Calu3 (cell line): ENCODE results near the gene DNAH14. TPM values are rescaled to one million over a fixed set of nuclear protein-coding genes. Genes with fewer than 3 reads are reported as not detected.

ENCODE experiments used
- BruUV-seq: library from RNA; stranded (reverse); fragments of 400-500 nt; replicated peaks from 2 replicates; lab custom pipeline; 2021; lab: Mats Ljungman, UMichigan
- CTCF ChIA-PET: fragments of 300-600 bp; sonication (Branson Sonifier 250); formaldehyde crosslinking; loops from one replicate; lab custom pipeline; 2022; ENCODE audit warnings: antibody characterized with exemption; lab: Charles Lee
- DNase-seq: peaks from one replicate; pipeline ENCODE4 v3.0.0; 2022
- H3K27ac Mint-ChIP-seq: one replicate; pipeline ENCODE4 v1.8.0; 2022; ENCODE audit warnings: mixed read lengths; ENCODE audit not compliant: unreplicated experiment
- H3K27me3 Mint-ChIP-seq: one replicate; pipeline ENCODE4 v1.8.0; 2022; ENCODE audit warnings: mixed read lengths; ENCODE audit not compliant: unreplicated experiment
- H3K36me3 Mint-ChIP-seq: one replicate; pipeline ENCODE4 v1.8.0; 2022; ENCODE audit warnings: mild to moderate bottlenecking, moderate library complexity, mixed read lengths; ENCODE audit not compliant: insufficient read depth, unreplicated experiment
- H3K4me1 Mint-ChIP-seq: one replicate; pipeline ENCODE4 v1.8.0; 2022; ENCODE audit warnings: mild to moderate bottlenecking, low read depth, mixed read lengths; ENCODE audit not compliant: unreplicated experiment
- H3K4me3 Mint-ChIP-seq: one replicate; pipeline ENCODE4 v1.8.0; 2022; ENCODE audit warnings: mild to moderate bottlenecking, low read depth, moderate library complexity, mixed read lengths; ENCODE audit not compliant: unreplicated experiment
- H3K9me3 Mint-ChIP-seq: one replicate; pipeline ENCODE4 v1.8.0; 2022; ENCODE audit warnings: low read depth, mixed read lengths; ENCODE audit not compliant: unreplicated experiment
- CTCF ChIP-seq: fragments of 200-600 bp; IDR thresholded peaks from one replicate; pipeline ENCODE4 v1.8.0; 2022; ENCODE audit warnings: antibody characterized with exemption; ENCODE audit not compliant: unreplicated experiment
- intact Hi-C: fragments of 100-400 bp; cut with micrococcal nuclease; formaldehyde crosslinking; loops from one replicate; pipeline ENCODE4 v1.10.0; 2022; ENCODE audit not compliant: unreplicated experiment
- total RNA-seq: library from RNA; stranded (reverse); gene quantifications from 2 replicates; pipeline ENCODE4 v1.2.3, GENCODE V29; 2022

DNAH14 gene
- total RNA-seq, 1 experiment from 2014 or later, result 66.8 TPM

- no peak for TF ChIP-seq CTCF
- no peak overlapping the region for H3K4me3 Mint-ChIP-seq
- H3K36me3 Mint-ChIP-seq, result no peaks in the 10 kb centered on the region
- no peaks in the 10 kb centered on the region for H3K27me3 Mint-ChIP-seq
- no peaks in the 10 kb centered on the region for H3K4me1 Mint-ChIP-seq
- no peak overlapping the region for H3K27ac Mint-ChIP-seq
- intact Hi-C loops, result no loop called here
- CTCF ChIA-PET, result no interaction called here
- DNase-seq, result no peak
- BruUV-seq, result no TSS peak
- H3K9me3 Mint-ChIP-seq, result peaks cover 3% of the 10 kb centered on the region
These were observed 348.0 kb downstream of the DNAH14 start for GRCh38 chr1:225277445-225277844.

GRCh38 chr1:225280563-225280962 is 351.1 kb downstream of the DNAH14 start:
- no peaks in the 10 kb centered on the region for H3K27me3 Mint-ChIP-seq
- H3K9me3 Mint-ChIP-seq, result peaks cover 3% of the 10 kb centered on the region
- no peak for TF ChIP-seq CTCF
- no peaks in the 10 kb centered on the region for H3K4me1 Mint-ChIP-seq
- H3K4me3 Mint-ChIP-seq, result no peak overlapping the region
- no peak overlapping the region for H3K27ac Mint-ChIP-seq
- DNase-seq, result no peak
- H3K36me3 Mint-ChIP-seq, result no peaks in the 10 kb centered on the region
- CTCF ChIA-PET, result no interaction called here
- BruUV-seq, result no TSS peak
- intact Hi-C loops, result no loop called here

- intact Hi-C loops, result no loop called here
- H3K36me3 Mint-ChIP-seq, result no peaks in the 10 kb centered on the region
- no peaks in the 10 kb centered on the region for H3K9me3 Mint-ChIP-seq
- CTCF ChIA-PET, result interaction anchor here (0.7 kb wide), 1 partner anchor 327 kb away, joined by 5 read pairs; no protein-coding TSS in a partner anchor
- H3K27ac Mint-ChIP-seq, result no peak overlapping the region
- no peak overlapping the region for H3K4me3 Mint-ChIP-seq
- DNase-seq, result no peak
- no TSS peak for BruUV-seq
- H3K4me1 Mint-ChIP-seq, result no peaks in the 10 kb centered on the region
- H3K27me3 Mint-ChIP-seq, result no peaks in the 10 kb centered on the region
- no peak for TF ChIP-seq CTCF
These were observed 360.8 kb downstream of the DNAH14 start for GRCh38 chr1:225290244-225290643.

GRCh38 chr1:225299624-225300023 is 370.1 kb downstream of the DNAH14 start:
- TF ChIP-seq CTCF, result no peak
- Mint-ChIP-seq H3K4me3 (no peak overlapping the region), H3K27me3 (no peaks in the 10 kb centered on the region), H3K4me1 (no peaks in the 10 kb centered on the region), H3K36me3 (no peaks in the 10 kb centered on the region), H3K27ac (no peak overlapping the region), H3K9me3 (peaks cover 6% of the 10 kb centered on the region)
- intact Hi-C loops, result no loop called here
- DNase-seq, result no peak
- CTCF ChIA-PET, result interaction anchor here (0.5 kb wide), 1 partner anchor 81 kb away, joined by 6 read pairs; no protein-coding TSS in a partner anchor
- BruUV-seq, result no TSS peak
